WTC11 (cell line): Measurements from ENCODE around the gene PTPRK. TPM values are rescaled to one million over a fixed set of nuclear protein-coding genes. Genes with fewer than 3 reads are reported as not detected.
A peak's percentile ranks its signal among the peaks of the same experiment; 100 is the strongest.

ENCODE experiments used
- ATAC-seq: fragments of 200-7000 bp; cut with Tn5 transposase; 2 replicates; pipeline ENCODE4 v1.10.0; 2021; ENCODE audit warnings: mild to moderate bottlenecking, moderate library complexity
- CTCF ChIA-PET: fragments of 300-600 bp; sonication (Branson Sonifier 250); formaldehyde crosslinking; loops from one replicate; lab custom pipeline; 2021; ENCODE audit warnings: antibody characterized with exemption; lab: Charles Lee
- POLR2A ChIA-PET: fragments of 350-600 bp; sonication (Branson Sonifier 250); formaldehyde crosslinking; loops from one replicate; lab custom pipeline; 2021; ENCODE audit warnings: antibody characterized with exemption; lab: Charles Lee
- DNase-seq: peaks from one replicate; pipeline ENCODE4 v3.0.0; 2021; ENCODE audit warnings: low spot score
- H3K27ac Mint-ChIP-seq: 2 replicates; pipeline ENCODE4 v1.8.0; 2021; ENCODE audit warnings: mixed read lengths
- H3K27me3 Mint-ChIP-seq: 2 replicates; pipeline ENCODE4 v1.8.0; 2021; ENCODE audit warnings: low read depth, mild to moderate bottlenecking, moderate library complexity, mixed read lengths
- H3K36me3 Mint-ChIP-seq: 2 replicates; pipeline ENCODE4 v1.8.0; 2021; ENCODE audit warnings: mixed read lengths
- H3K4me1 Mint-ChIP-seq: 2 replicates; pipeline ENCODE4 v1.8.0; 2022; ENCODE audit warnings: mixed read lengths
- H3K4me3 Mint-ChIP-seq: 2 replicates; pipeline ENCODE4 v1.8.0; 2021; ENCODE audit warnings: mild to moderate bottlenecking, moderate library complexity, mixed read lengths
- H3K9me3 Mint-ChIP-seq: 2 replicates; pipeline ENCODE4 v1.8.0; 2021; ENCODE audit warnings: mixed read lengths
- AR ChIP-seq: fragments of 250-450 bp; sonication (Bioruptor Pico); IDR thresholded peaks from 2 replicates; pipeline ENCODE4 v1.9.0; 2021; ENCODE audit warnings: mild to moderate bottlenecking
- ATF3 ChIP-seq: sonication (generic); formaldehyde crosslinking; conservative IDR thresholded peaks from 2 replicates; pipeline ENCODE4 v1.8.1; 2022; ENCODE audit warnings: mild to moderate bottlenecking, missing genetic modification reagents
- CBFB ChIP-seq: sonication (generic); formaldehyde crosslinking; IDR thresholded peaks from 2 replicates; pipeline ENCODE4 v1.8.1; 2022; ENCODE audit warnings: mild to moderate bottlenecking, low read depth, missing genetic modification reagents
- EMX1 ChIP-seq: fragments of 250-450 bp; sonication (Bioruptor Pico); IDR thresholded peaks from 2 replicates; pipeline ENCODE4 v1.8.0; 2021; ENCODE audit warnings: mild to moderate bottlenecking
- ESRRA ChIP-seq: sonication (generic); formaldehyde crosslinking; IDR thresholded peaks from 2 replicates; pipeline ENCODE4 v1.8.1; 2022; ENCODE audit warnings: mild to moderate bottlenecking, missing genetic modification reagents, borderline replicate concordance
- FOXK1 ChIP-seq: sonication (generic); formaldehyde crosslinking; IDR thresholded peaks from 2 replicates; pipeline ENCODE4 v1.8.0; 2022; ENCODE audit warnings: mild to moderate bottlenecking, moderate library complexity, missing genetic modification reagents
- FOXP1 ChIP-seq: sonication (generic); formaldehyde crosslinking; IDR thresholded peaks from 2 replicates; pipeline ENCODE4 v1.8.0; 2022; ENCODE audit warnings: missing genetic modification reagents, mild to moderate bottlenecking, moderate library complexity, borderline replicate concordance
- FOXP4 ChIP-seq: sonication (generic); formaldehyde crosslinking; IDR thresholded peaks from 2 replicates; pipeline ENCODE4 v1.8.0; 2022; ENCODE audit warnings: mild to moderate bottlenecking, missing genetic modification reagents
- IRF1 ChIP-seq: sonication (generic); formaldehyde crosslinking; IDR thresholded peaks from 2 replicates; pipeline ENCODE4 v1.8.0; 2023; ENCODE audit warnings: missing genetic modification reagents
- IRF2 ChIP-seq: sonication (generic); formaldehyde crosslinking; IDR thresholded peaks from 2 replicates; pipeline ENCODE4 v1.8.0; 2022; ENCODE audit warnings: low read depth, missing genetic modification reagents, borderline replicate concordance
- JUN ChIP-seq: sonication (generic); formaldehyde crosslinking; IDR thresholded peaks from 2 replicates; pipeline ENCODE4 v1.8.0; 2023; ENCODE audit warnings: mild to moderate bottlenecking, missing genetic modification reagents
- KAT7 ChIP-seq: sonication (generic); formaldehyde crosslinking; IDR thresholded peaks from 2 replicates; pipeline ENCODE4 v1.8.1; 2023; ENCODE audit warnings: missing genetic modification reagents, mild to moderate bottlenecking, borderline replicate concordance
- MLX ChIP-seq: sonication (generic); formaldehyde crosslinking; IDR thresholded peaks from 2 replicates; pipeline ENCODE4 v1.8.1; 2023; ENCODE audit warnings: mild to moderate bottlenecking, missing genetic modification reagents, moderate library complexity
- NFYB ChIP-seq: sonication (generic); formaldehyde crosslinking; conservative IDR thresholded peaks from 2 replicates; pipeline ENCODE4 v1.8.0; 2022; ENCODE audit warnings: low read depth, missing genetic modification reagents
- ZNF317 ChIP-seq: sonication (generic); formaldehyde crosslinking; IDR thresholded peaks from 2 replicates; pipeline ENCODE4 v1.8.1; 2023; ENCODE audit warnings: low read depth, mild to moderate bottlenecking, moderate library complexity, missing genetic modification reagents, borderline replicate concordance
- ZNF512 ChIP-seq: sonication (generic); formaldehyde crosslinking; IDR thresholded peaks from 2 replicates; pipeline ENCODE4 v1.8.1; 2022; ENCODE audit warnings: missing genetic modification reagents, borderline replicate concordance
- ZNF671 ChIP-seq: fragments of 250-450 bp; sonication (Bioruptor Pico); IDR thresholded peaks from 2 replicates; pipeline ENCODE4 v1.8.0; 2021; ENCODE audit warnings: mild to moderate bottlenecking
- total RNA-seq: library from RNA; stranded (reverse); gene quantifications from 3 replicates; pipeline ENCODE4 v1.2.3, GENCODE V29; 2021
- TF ChIP-seq, protein P1 (sequence below): fragments of 250-450 bp; sonication (Bioruptor Pico); IDR thresholded peaks from 2 replicates; pipeline ENCODE4 v1.8.0; 2021; ENCODE audit warnings: mild to moderate bottlenecking
- TF ChIP-seq, protein P2 (sequence below): sonication (generic); formaldehyde crosslinking; IDR thresholded peaks from 2 replicates; pipeline ENCODE4 v1.8.1; 2022; ENCODE audit warnings: mild to moderate bottlenecking, moderate library complexity, missing genetic modification reagents
- TF ChIP-seq, protein P3 (sequence below): fragments of 250-450 bp; sonication (Bioruptor Pico); IDR thresholded peaks from 2 replicates; pipeline ENCODE4 v1.9.0; 2021; ENCODE audit warnings: mild to moderate bottlenecking

Gene PTPRK
- total RNA-seq, 1 experiment from 2014 or later = 44.8 TPM

- Mint-ChIP-seq H3K4me3 (no peak overlapping the region), H3K27ac (peak overlapping the region; percentile 76; the same call in 1 of the 2 replicates), H3K9me3 (no peaks in the 10 kb centered on the region), H3K27me3 (no peaks in the 10 kb centered on the region), H3K36me3 (no peaks in the 10 kb centered on the region), H3K4me1 (peaks cover 41% of the 10 kb centered on the region)
- ChIA-PET POLR2A (no interaction called here), CTCF (no interaction called here)
- ATAC-seq (peak; percentile 62), DNase-seq (no peak)
- no peak for TF ChIP-seq FOXK1 (CRISPR knock-in tag)
- TF ChIP-seq KAT7 (CRISPR knock-in tag) = no peak
- TF ChIP-seq, protein P1, sequence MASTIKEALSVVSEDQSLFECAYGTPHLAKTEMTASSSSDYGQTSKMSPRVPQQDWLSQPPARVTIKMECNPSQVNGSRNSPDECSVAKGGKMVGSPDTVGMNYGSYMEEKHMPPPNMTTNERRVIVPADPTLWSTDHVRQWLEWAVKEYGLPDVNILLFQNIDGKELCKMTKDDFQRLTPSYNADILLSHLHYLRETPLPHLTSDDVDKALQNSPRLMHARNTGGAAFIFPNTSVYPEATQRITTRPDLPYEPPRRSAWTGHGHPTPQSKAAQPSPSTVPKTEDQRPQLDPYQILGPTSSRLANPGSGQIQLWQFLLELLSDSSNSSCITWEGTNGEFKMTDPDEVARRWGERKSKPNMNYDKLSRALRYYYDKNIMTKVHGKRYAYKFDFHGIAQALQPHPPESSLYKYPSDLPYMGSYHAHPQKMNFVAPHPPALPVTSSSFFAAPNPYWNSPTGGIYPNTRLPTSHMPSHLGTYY (CRISPR knock-in tag) = no peak
- no peak for TF ChIP-seq ATF3 (CRISPR knock-in tag)
- TF ChIP-seq, protein P2, sequence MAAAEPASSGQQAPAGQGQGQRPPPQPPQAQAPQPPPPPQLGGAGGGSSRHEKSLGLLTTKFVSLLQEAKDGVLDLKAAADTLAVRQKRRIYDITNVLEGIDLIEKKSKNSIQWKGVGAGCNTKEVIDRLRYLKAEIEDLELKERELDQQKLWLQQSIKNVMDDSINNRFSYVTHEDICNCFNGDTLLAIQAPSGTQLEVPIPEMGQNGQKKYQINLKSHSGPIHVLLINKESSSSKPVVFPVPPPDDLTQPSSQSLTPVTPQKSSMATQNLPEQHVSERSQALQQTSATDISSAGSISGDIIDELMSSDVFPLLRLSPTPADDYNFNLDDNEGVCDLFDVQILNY (CRISPR knock-in tag) = no peak
- no peak for TF ChIP-seq MLX
- no peak for TF ChIP-seq ZNF512
- TF ChIP-seq IRF1 (CRISPR knock-in tag) = no peak
Observed at GRCh38 chr6:128025478-128025877, 494.9 kb downstream of the PTPRK start.

GRCh38 chr6:128024969-128025368, 495.4 kb downstream of the PTPRK start:
- CTCF ChIA-PET = no interaction called here
- TF ChIP-seq ESRRA (CRISPR knock-in tag) = no peak
- TF ChIP-seq FOXP1 = no peak
- TF ChIP-seq FOXP4 = no peak
- no peak for TF ChIP-seq ZNF671 (CRISPR knock-in tag)
- TF ChIP-seq JUN (CRISPR knock-in tag) = no peak
- TF ChIP-seq ZNF317 = no peak
- no peak for TF ChIP-seq NFYB
- TF ChIP-seq CBFB (CRISPR knock-in tag) = no peak
- TF ChIP-seq, protein P3, sequence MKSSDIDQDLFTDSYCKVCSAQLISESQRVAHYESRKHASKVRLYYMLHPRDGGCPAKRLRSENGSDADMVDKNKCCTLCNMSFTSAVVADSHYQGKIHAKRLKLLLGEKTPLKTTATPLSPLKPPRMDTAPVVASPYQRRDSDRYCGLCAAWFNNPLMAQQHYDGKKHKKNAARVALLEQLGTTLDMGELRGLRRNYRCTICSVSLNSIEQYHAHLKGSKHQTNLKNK (CRISPR knock-in tag) = no peak
- TF ChIP-seq EMX1 (CRISPR knock-in tag) = no peak
- no peak for TF ChIP-seq FOXK1 (CRISPR knock-in tag)
- TF ChIP-seq IRF2 (CRISPR knock-in tag) = no peak
- TF ChIP-seq AR (CRISPR knock-in tag) = no peak
- TF ChIP-seq, all 79 proteins: peak for 0
- no peaks in the 10 kb centered on the region for H3K9me3 Mint-ChIP-seq
- DNase-seq = no peak
- POLR2A ChIA-PET = no interaction called here
- H3K27ac Mint-ChIP-seq = peak overlapping the region; percentile 76; the same call in 1 of the 2 replicates
- H3K27me3 Mint-ChIP-seq = no peaks in the 10 kb centered on the region
- ATAC-seq = no peak; the same call in 1 of the 2 replicates
- H3K4me1 Mint-ChIP-seq = peaks cover 41% of the 10 kb centered on the region
- no peaks in the 10 kb centered on the region for H3K36me3 Mint-ChIP-seq
- no peak overlapping the region for H3K4me3 Mint-ChIP-seq
